Measurements from ENCODE around the gene ALPP. TPM values are rescaled to one million over a fixed set of nuclear protein-coding genes. Genes with fewer than 3 reads are reported as not detected.
"Not testable (repeated sequence)": the region's sequence is repeated elsewhere in the genome, so short reads cannot be mapped to it uniquely, and the experiment has no call there.

Gene ALPP
- polyA plus RNA-seq, 1 donor: 0.06 TPM

DNA sequence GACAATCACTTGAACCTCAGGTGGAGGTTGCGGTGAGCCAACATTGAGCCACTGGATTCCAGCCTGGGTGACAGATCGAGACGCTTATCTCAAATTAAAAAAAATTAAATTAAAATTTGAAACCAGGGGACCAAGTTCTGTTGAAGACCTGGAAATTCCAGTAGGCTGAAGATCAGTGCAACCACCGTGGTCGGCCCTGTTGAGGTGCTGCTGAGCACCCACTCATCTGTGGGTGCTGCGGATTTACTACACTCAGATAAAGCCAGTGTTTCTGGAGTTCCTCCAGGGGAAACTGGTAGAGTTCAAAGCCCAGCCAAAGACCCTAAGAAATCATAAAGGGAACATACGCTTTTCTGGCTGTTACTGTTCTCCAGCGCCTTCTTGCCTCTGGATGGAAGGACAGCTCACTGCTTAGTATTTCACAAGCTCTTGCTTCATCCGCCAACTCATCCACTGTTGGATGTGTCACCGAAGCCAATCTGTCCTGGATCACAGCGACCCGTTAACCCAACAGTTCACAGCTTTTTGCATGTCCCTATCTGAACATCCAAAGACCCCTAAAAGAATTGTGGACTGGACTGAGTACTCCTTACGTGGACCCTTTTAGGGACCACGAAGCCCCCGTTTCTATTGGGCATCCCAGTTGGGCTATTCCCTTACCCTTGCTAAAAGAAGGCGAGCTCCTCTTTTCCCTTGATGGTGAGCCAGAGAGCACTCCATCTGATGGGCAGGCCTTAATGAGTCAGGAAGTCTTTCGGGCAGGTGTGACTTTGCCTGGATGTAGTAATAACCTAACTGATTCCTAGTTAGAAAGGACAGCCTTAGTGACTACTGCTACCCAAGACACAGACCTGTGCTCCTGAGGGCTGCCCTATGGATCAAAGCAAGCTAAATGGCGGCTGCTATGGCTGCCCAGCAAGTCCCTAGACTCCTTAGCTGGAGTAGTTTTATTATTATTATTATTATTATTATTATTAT lies 6.0 kb upstream of the ALPP start:
- no CpG with 5 or more reads among the region's 18 CpGs for WGBS (ENCODE audit: insufficient coverage, low lambda C conversion rate)
- no peaks in the 10 kb centered on the region for H3K4me1 ChIP-seq (ENCODE audit: control insufficient read depth, insufficient read depth, low read length)
- no peak for DNase-seq
- no peak overlapping the region for H3K27ac ChIP-seq (ENCODE audit: low read length)
- no peaks in the 10 kb centered on the region for H3K36me3 ChIP-seq (ENCODE audit: control insufficient read depth, insufficient read depth, low read length)
- H3K9me3 ChIP-seq (ENCODE audit: control insufficient read depth, low read depth, low read length): no peaks in the 10 kb centered on the region
- no peak overlapping the region for H3K4me3 ChIP-seq (ENCODE audit: low read length)
- H3K27me3 ChIP-seq (ENCODE audit: control insufficient read depth, insufficient read depth, low read length): no peaks in the 10 kb centered on the region

DNA sequence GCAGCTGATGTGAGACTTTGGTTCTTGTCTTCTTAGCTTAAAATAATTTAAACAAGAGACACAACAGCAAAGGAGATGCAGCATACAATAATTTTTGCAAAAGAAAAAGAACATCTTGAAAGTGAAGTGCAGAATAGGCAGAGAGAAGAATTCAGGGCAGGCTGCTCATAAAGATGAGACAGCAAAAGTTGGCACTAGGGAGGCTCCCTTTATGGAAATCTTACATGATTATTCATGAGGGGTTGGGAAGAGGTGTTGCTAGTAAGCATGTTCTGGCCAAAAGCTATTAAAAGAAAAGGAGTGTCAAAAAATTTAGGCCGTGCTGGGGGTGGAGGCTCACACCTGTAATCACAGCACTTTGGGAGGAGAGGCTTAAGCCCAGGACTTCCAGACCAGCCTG lies 4.2 kb upstream of the ALPP start:
- Histone ChIP-seq H3K36me3 (ENCODE audit: control insufficient read depth, insufficient read depth, low read length) (no peaks in the 10 kb centered on the region), H3K27me3 (ENCODE audit: control insufficient read depth, insufficient read depth, low read length) (no peaks in the 10 kb centered on the region), H3K4me3 (ENCODE audit: low read length) (no peak overlapping the region), H3K4me1 (ENCODE audit: control insufficient read depth, insufficient read depth, low read length) (no peaks in the 10 kb centered on the region), H3K9me3 (ENCODE audit: control insufficient read depth, low read depth, low read length) (no peaks in the 10 kb centered on the region), H3K27ac (ENCODE audit: low read length) (no peak overlapping the region)
- DNase-seq: no peak
- no CpG with 5 or more reads among the region's 1 CpG for WGBS (ENCODE audit: insufficient coverage, low lambda C conversion rate)

DNA sequence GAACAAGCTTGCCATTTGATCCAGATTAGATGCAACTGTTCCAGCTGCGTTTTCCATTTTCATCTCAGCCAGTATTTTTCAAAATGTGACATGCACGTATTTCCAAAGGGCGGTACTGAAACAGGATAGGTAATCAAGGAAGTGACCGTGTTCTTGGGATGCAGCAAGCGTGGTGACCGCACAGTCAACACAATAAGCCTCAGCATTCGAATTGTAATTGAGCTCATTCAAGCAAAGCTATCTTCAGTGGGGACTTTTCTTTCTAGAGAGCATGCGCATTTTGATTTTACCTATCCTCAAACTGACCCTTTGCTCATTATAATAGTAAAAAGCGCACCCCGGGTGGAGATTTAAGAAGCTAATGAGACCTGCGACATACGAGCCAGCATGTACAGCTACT lies 3.4 kb upstream of the ALPP start:
- H3K27me3 ChIP-seq (ENCODE audit: control insufficient read depth, insufficient read depth, low read length): no peaks in the 10 kb centered on the region
- DNase-seq: no peak

DNA sequence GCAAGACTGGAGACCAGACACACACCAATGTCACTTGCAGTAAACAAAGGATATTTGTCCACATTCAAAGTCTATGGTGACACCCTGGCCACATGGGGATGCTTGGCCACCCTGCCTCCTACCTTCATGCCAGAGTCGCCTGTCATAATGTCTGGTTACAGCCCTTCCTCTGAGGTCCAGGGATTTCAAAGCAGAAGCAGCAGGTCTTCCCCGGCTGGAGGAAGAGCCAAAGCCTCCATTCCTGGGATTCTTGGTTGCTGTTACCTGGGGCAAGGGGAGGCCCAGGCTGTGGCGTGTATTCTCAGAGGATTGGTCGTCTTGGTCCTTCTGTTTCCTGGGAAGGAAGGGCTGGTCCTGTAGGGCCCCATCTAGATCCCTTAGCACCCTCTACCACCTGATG lies 2.3 kb upstream of the ALPP start:
- no peak overlapping the region for H3K4me3 ChIP-seq (ENCODE audit: low read length)
- WGBS (ENCODE audit: insufficient coverage, low lambda C conversion rate): no CpG with 5 or more reads among the region's 4 CpGs
- H3K9me3 ChIP-seq (ENCODE audit: control insufficient read depth, low read depth, low read length): no peaks in the 10 kb centered on the region
- no peaks in the 10 kb centered on the region for H3K36me3 ChIP-seq (ENCODE audit: control insufficient read depth, insufficient read depth, low read length)
- H3K4me1 ChIP-seq (ENCODE audit: control insufficient read depth, insufficient read depth, low read length): no peaks in the 10 kb centered on the region
- no peak overlapping the region for H3K27ac ChIP-seq (ENCODE audit: low read length)
- no peak for DNase-seq
- peaks cover 2% of the 10 kb centered on the region for H3K27me3 ChIP-seq (ENCODE audit: control insufficient read depth, insufficient read depth, low read length)

More for the DNA sequence above, 3.4 kb upstream of the ALPP start:
- Histone ChIP-seq H3K36me3 (ENCODE audit: control insufficient read depth, insufficient read depth, low read length) (no peaks in the 10 kb centered on the region), H3K27ac (ENCODE audit: low read length) (no peak overlapping the region), H3K4me1 (ENCODE audit: control insufficient read depth, insufficient read depth, low read length) (no peaks in the 10 kb centered on the region), H3K9me3 (ENCODE audit: control insufficient read depth, low read depth, low read length) (no peaks in the 10 kb centered on the region), H3K4me3 (ENCODE audit: low read length) (no peak overlapping the region)
- no CpG with 5 or more reads among the region's 12 CpGs for WGBS (ENCODE audit: insufficient coverage, low lambda C conversion rate)

DNA sequence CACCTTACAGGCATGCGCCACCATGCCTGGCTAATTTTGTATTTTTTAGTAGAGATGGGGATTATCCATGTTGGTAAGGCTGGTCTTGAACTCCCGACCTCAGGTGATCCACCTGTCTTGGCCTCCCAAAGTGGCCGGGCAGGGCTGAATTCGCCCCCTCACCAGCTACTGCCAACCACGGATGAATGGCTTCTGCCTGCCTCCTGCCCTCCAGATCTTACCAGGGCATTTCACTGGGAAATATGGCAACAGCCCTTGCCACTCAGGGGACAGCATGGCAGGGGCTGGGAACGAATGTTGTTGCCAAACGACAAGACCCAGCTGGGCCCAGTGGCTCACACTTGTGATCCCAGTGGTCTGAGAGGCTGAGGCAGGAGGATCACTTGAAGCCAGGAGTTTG lies 1.8 kb upstream of the ALPP start:
- no peaks in the 10 kb centered on the region for H3K9me3 ChIP-seq (ENCODE audit: control insufficient read depth, low read depth, low read length)
- H3K4me3 ChIP-seq (ENCODE audit: low read length): no peak overlapping the region
- H3K36me3 ChIP-seq (ENCODE audit: control insufficient read depth, insufficient read depth, low read length): no peaks in the 10 kb centered on the region
- no peak for DNase-seq
- peaks cover 6% of the 10 kb centered on the region for H3K27me3 ChIP-seq (ENCODE audit: control insufficient read depth, insufficient read depth, low read length)
- H3K27ac ChIP-seq (ENCODE audit: low read length): no peak overlapping the region
- no CpG with 5 or more reads among the region's 7 CpGs for WGBS (ENCODE audit: insufficient coverage, low lambda C conversion rate)
- H3K4me1 ChIP-seq (ENCODE audit: control insufficient read depth, insufficient read depth, low read length): no peaks in the 10 kb centered on the region

DNA sequence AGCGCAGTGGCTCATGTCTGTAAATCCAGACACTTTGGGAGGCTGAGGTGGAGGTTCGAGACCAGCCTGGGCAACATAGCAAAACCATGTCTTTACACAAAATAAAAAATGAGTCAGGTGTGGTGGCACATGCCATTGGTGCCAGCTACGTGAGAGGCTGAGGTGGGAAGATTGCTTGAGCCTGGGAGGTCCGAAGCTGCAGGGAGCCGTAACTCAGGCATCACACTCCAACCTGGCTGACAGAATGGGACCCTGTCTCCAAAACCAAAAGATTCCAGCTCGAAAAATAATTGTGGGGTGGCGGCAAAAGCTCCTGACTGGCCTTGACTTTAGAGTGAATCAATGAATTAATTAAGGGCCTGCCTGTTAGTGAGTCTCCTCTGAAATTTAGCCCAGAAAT lies 1.2 kb upstream of the ALPP start:
- Histone ChIP-seq H3K4me1 (ENCODE audit: control insufficient read depth, insufficient read depth, low read length) (no peaks in the 10 kb centered on the region), H3K36me3 (ENCODE audit: control insufficient read depth, insufficient read depth, low read length) (no peaks in the 10 kb centered on the region), H3K27ac (ENCODE audit: low read length) (no peak overlapping the region), H3K27me3 (ENCODE audit: control insufficient read depth, insufficient read depth, low read length) (peaks cover 12% of the 10 kb centered on the region), H3K9me3 (ENCODE audit: control insufficient read depth, low read depth, low read length) (no peaks in the 10 kb centered on the region), H3K4me3 (ENCODE audit: low read length) (no peak overlapping the region)
- no peak for DNase-seq
- WGBS (ENCODE audit: insufficient coverage, low lambda C conversion rate): no CpG with 5 or more reads among the region's 7 CpGs

DNA sequence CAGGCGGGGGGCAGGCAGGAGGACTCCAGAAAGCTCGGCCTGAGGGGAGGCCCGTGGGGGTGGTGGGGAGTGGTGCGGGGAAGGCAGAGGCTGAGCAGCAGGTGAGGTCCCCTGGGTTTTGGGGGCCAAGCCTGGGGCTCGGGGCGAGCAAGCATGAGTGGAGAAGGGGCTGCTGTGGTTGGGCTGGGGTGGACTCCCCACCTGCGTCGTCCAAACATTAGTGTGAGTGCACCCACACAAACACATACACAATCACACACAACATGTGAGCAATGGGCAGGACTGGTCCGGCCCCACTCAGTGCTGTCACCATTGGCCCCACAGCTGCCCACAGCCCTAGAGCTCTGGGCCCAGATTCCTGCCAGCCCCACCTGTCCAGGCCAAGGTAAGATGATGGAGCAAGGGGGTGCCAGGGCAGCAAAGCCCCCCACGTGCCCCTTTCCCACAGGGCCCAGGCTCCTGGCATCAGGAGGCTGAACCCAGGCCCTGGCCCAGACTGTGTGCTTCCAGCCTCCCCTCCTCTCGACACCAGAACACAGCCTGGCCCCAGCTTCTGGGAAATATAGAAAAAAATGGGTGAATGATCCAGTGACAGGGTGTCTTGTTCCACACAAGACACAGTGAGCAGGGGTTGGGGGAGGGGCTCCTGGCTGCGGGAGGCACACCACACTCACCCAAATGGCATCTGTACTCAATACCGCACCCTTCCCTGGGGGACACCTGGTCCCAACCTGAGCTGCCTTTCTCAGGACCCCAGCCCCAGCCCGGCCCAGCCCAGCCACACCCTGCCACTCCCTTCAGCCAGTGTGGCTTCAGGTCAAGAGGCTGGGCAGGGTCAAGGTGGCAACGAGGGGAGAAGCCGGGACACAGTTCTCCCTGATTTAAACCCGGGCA lies 463 bp upstream of the ALPP start:
- WGBS (ENCODE audit: insufficient coverage, low lambda C conversion rate): no CpG with 5 or more reads among the region's 17 CpGs
- peaks cover 19% of the 10 kb centered on the region for H3K27me3 ChIP-seq (ENCODE audit: control insufficient read depth, insufficient read depth, low read length)
- no peak overlapping the region for H3K4me3 ChIP-seq (ENCODE audit: low read length)
- no peak for DNase-seq
- H3K4me1 ChIP-seq (ENCODE audit: control insufficient read depth, insufficient read depth, low read length): no peaks in the 10 kb centered on the region
- no peak overlapping the region for H3K27ac ChIP-seq (ENCODE audit: low read length)
- H3K9me3 ChIP-seq (ENCODE audit: control insufficient read depth, low read depth, low read length): no peaks in the 10 kb centered on the region
- no peaks in the 10 kb centered on the region for H3K36me3 ChIP-seq (ENCODE audit: control insufficient read depth, insufficient read depth, low read length)

DNA sequence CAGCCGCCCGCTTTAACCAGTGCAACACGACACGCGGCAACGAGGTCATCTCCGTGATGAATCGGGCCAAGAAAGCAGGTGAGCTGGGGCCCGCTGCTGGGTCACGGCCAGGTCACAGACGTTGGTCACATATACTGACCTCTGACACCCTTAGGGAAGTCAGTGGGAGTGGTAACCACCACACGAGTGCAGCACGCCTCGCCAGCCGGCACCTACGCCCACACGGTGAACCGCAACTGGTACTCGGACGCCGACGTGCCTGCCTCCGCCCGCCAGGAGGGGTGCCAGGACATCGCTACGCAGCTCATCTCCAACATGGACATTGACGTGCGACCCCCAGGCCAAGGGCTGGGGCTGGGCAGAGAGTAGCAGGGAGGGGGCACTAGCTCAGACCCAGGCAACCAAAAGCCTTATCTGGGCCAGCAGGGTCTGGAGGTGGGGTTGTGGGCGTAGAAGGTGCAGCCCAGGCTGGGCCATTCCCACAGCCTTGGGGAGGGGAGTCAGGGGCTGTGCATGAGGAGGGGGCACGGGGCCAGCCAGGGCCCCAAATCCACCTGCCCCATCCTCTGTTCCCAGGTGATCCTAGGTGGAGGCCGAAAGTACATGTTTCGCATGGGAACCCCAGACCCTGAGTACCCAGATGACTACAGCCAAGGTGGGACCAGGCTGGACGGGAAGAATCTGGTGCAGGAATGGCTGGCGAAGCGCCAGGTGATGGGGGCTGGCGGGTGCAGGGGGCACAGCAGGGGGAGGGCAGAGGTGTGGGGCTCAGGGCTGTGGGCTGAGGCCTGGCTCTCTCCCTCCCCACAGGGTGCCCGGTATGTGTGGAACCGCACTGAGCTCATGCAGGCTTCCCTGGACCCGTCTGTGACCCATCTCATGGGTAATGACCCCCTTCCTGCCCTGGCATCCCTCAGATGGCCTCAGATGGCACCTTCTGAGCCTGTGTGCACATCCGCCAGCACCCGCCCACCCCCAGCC lies 1.3 kb downstream of the ALPP start:
- not testable (repeated sequence) for H3K36me3 ChIP-seq (ENCODE audit: control insufficient read depth, insufficient read depth, low read length); H3K4me1 ChIP-seq (ENCODE audit: control insufficient read depth, insufficient read depth, low read length); DNase-seq; H3K9me3 ChIP-seq (ENCODE audit: control insufficient read depth, low read depth, low read length); H3K27ac ChIP-seq (ENCODE audit: low read length); H3K4me3 ChIP-seq (ENCODE audit: low read length)
- peaks cover 36% of the 10 kb centered on the region for H3K27me3 ChIP-seq (ENCODE audit: control insufficient read depth, insufficient read depth, low read length)
- WGBS (ENCODE audit: insufficient coverage, low lambda C conversion rate): no CpG with 5 or more reads among the region's 41 CpGs

DNA sequence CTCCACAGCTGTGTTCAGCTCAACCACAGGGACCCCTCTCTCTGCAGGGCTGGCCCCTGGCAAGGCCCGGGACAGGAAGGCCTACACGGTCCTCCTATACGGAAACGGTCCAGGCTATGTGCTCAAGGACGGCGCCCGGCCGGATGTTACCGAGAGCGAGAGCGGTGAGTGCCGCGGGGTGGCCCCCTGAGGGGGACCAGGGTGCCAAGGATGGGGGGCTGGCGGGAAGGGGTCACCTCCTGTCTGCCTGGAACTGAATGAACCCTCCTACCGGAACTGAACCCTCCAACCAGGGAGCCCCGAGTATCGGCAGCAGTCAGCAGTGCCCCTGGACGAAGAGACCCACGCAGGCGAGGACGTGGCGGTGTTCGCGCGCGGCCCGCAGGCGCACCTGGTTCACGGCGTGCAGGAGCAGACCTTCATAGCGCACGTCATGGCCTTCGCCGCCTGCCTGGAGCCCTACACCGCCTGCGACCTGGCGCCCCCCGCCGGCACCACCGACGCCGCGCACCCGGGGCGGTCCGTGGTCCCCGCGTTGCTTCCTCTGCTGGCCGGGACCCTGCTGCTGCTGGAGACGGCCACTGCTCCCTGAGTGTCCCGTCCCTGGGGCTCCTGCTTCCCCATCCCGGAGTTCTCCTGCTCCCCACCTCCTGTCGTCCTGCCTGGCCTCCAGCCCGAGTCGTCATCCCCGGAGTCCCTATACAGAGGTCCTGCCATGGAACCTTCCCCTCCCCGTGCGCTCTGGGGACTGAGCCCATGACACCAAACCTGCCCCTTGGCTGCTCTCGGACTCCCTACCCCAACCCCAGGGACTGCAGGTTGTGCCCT lies 2.9 kb downstream of the ALPP start:
- H3K36me3 ChIP-seq (ENCODE audit: control insufficient read depth, insufficient read depth, low read length); H3K27ac ChIP-seq (ENCODE audit: low read length); H3K9me3 ChIP-seq (ENCODE audit: control insufficient read depth, low read depth, low read length); H3K4me3 ChIP-seq (ENCODE audit: low read length); DNase-seq; H3K4me1 ChIP-seq (ENCODE audit: control insufficient read depth, insufficient read depth, low read length): not testable (repeated sequence)
- peaks cover 50% of the 10 kb centered on the region for H3K27me3 ChIP-seq (ENCODE audit: control insufficient read depth, insufficient read depth, low read length)
- no CpG with 5 or more reads among the region's 59 CpGs for WGBS (ENCODE audit: insufficient coverage, low lambda C conversion rate)

Measured in large intestine (tissue), 3 donors.